Testis (tissue), 2 donors: ENCODE measurements around the gene SHISAL1.

Experiments used
- CTCF ChIP-seq, 3 experiments: fragments of 450-650 bp in 2 of 3; fragments of 200-600 bp in 1 of 3; sonication (generic) in 1 of 3; IDR thresholded peaks; one replicate each; pipeline ENCODE4 v1.5.1; 2016 to 2019; ENCODE audit warnings: antibody characterized with exemption in 3 of 3, mild to moderate bottlenecking in 2 of 3, moderate library complexity in 1 of 3
- POLR2A ChIP-seq: fragments of 450-650 bp; IDR thresholded peaks from one replicate; pipeline ENCODE4 v1.6.1; 2017; ENCODE audit warnings: antibody characterized with exemption, mild to moderate bottlenecking, moderate library complexity

DNA sequence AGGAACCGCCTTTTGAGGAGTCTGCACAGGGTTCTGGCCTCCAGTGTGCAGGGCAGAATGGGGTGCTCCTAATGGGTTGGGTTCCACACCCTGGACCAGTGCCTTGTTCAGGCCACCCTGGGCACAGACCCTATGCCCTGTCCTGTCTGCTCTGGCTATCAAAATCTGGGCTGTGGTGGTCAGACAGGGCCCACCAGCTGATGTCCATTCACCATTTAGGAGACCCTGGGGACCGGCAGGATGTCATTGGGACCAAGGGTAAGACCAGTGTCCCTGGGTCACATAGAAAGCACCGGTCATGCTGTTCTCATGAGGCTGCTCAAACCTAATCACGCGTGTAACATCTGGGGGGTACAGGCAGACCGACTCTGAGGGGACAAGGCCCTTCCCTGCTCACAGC is 94.7 kb downstream of the SHISAL1 start:
- TF ChIP-seq POLR2A (no peak), CTCF (IDR thresholded peaks at IDR 0.05) (no peak)
